Gastroesophageal sphincter (tissue), 4 donors: ENCODE results near the gene HLA-DOB. TPM values are rescaled to one million over a fixed set of nuclear protein-coding genes. Genes with fewer than 3 reads are reported as not detected.

Experiments used
- ATAC-seq: fragments of 150-250 bp; one replicate; pipeline ENCODE4 v1.9.1; 2016; ENCODE audit warnings: mild to moderate bottlenecking, moderate library complexity
- H3K27ac ChIP-seq, 4 donors: fragments of 200-600 bp; sonication (generic) in 3 of 4; 1 replicate in 3 of 4; 2 replicates in 1 of 4; pipeline ENCODE4 v1.5.1; 2016 to 2019
- H3K27me3 ChIP-seq: fragments of 200-600 bp; sonication (generic); one replicate; pipeline ENCODE4 v1.5.1; 2019
- H3K36me3 ChIP-seq, 2 donors: fragments of 200-600 bp; sonication (generic); one replicate each; pipeline ENCODE4 v1.5.1; 2019; ENCODE audit warnings: control low read depth in 1 of 2
- H3K4me1 ChIP-seq, 3 donors: fragments of 200-600 bp; sonication (generic); 1 replicate in 2 of 3; 2 replicates in 1 of 3; pipeline ENCODE4 v1.5.1; 2016 to 2019; ENCODE audit warnings: control low read depth in 2 of 3
- H3K4me3 ChIP-seq, 2 donors: fragments of 200-600 bp; sonication (generic); one replicate each; pipeline ENCODE4 v1.5.1; 2019; ENCODE audit warnings: mild to moderate bottlenecking in 1 of 2, moderate library complexity in 1 of 2
- H3K9me3 ChIP-seq, 3 donors: fragments of 200-600 bp; sonication (generic); one replicate each; pipeline ENCODE4 v1.5.1; 2017 to 2019; ENCODE audit warnings: control low read depth in 2 of 3
- EP300 ChIP-seq: sonication (generic); formaldehyde crosslinking; IDR thresholded peaks from one replicate; pipeline ENCODE4 v1.6.1; 2017; ENCODE audit warnings: antibody characterized with exemption, mild to moderate bottlenecking
- POLR2A ChIP-seq, 2 donors: fragments of 450-650 bp; IDR thresholded peaks; one replicate each; pipeline ENCODE4 v1.6.1; 2017; ENCODE audit warnings: antibody characterized with exemption in 2 of 2, mild to moderate bottlenecking in 2 of 2, moderate library complexity in 1 of 2
- POLR2AphosphoS5 ChIP-seq: sonication (generic); formaldehyde crosslinking; IDR thresholded peaks from one replicate; pipeline ENCODE4 v1.6.1; 2017; ENCODE audit warnings: antibody characterized with exemption
- WGBS, 2 donors: methylation state at CpG; one replicate each; pipeline ENCODE4 v1.1.5; 2018; ENCODE audit warnings: low coverage in 1 of 2; 5-methylcytosine and 5-hydroxymethylcytosine counted together
- total RNA-seq, 4 donors: library from RNA; depleted of rRNA; stranded (reverse); fragments of >200 nt; gene quantifications; one replicate each; pipeline ENCODE4 v1.1.0, GENCODE V29; 2016
- TF ChIP-seq, protein P1 (sequence below), 4 experiments: fragments of 200-600 bp in 2 of 4; fragments of 450-650 bp in 2 of 4; sonication (generic) in 1 of 4; IDR thresholded peaks; one replicate each; pipeline ENCODE4 v1.5.1; 2017 to 2019; ENCODE audit warnings: antibody characterized with exemption in 4 of 4, mild to moderate bottlenecking in 2 of 4, moderate library complexity in 2 of 4

Gene HLA-DOB
- total RNA-seq, 4 donors from 2014 or later, result 0.37 to 0.40 TPM; not detected in 2

DNA sequence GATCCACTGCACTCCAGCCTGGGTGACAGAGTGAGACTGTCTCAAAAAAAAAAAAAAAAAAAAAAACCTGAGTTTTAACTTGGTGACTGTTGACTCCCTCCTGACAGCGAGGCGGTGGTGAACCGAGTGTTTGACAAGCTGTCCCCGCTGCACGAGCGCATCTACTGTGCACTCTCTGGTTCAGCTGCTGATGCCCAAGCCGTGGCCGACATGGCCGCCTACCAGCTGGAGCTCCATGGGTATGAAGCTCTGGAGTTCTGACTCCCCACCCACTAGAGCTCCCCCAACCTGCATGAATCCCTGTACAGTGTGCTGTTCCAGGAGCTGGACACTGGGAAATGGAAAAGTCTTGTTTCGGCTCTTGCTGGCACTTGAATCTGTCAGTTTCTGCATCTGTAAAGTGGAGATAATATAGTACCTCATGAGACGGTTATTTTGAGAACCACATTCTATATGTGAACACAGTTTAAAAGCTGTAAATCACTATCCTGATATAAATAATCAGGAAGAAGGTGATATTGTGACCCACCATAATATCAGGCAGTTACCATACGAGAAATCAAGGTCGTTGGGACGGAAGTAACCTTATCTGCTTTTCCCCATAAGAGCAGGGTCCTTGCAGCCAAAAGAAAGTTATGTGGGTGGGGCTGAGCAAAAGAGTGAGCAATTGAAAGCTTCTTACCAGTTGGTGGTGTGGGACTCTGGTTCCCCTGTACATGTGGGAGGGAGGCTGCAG is 40.5 kb upstream of the HLA-DOB start:
- Histone ChIP-seq H3K27ac (no peak overlapping the region), H3K27me3 (no peaks in the 10 kb centered on the region), H3K4me1 (peaks cover 3 to 22% (median 11%) of the 10 kb centered on the region in 3 donors), H3K36me3 (peaks cover 0 to 34% of the 10 kb centered on the region in 2 donors), H3K4me3 (no peak overlapping the region), H3K9me3 (no peaks in the 10 kb centered on the region)
- ATAC-seq, result no peak
- WGBS, 2 donors, result 84 to 89% methylated on average over 9 to 13 of the region's 14 CpGs
- TF ChIP-seq, protein P1, sequence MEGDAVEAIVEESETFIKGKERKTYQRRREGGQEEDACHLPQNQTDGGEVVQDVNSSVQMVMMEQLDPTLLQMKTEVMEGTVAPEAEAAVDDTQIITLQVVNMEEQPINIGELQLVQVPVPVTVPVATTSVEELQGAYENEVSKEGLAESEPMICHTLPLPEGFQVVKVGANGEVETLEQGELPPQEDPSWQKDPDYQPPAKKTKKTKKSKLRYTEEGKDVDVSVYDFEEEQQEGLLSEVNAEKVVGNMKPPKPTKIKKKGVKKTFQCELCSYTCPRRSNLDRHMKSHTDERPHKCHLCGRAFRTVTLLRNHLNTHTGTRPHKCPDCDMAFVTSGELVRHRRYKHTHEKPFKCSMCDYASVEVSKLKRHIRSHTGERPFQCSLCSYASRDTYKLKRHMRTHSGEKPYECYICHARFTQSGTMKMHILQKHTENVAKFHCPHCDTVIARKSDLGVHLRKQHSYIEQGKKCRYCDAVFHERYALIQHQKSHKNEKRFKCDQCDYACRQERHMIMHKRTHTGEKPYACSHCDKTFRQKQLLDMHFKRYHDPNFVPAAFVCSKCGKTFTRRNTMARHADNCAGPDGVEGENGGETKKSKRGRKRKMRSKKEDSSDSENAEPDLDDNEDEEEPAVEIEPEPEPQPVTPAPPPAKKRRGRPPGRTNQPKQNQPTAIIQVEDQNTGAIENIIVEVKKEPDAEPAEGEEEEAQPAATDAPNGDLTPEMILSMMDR (IDR thresholded peaks at IDR 0.05), result no peak
- TF ChIP-seq EP300, result no peak
- no peak for TF ChIP-seq POLR2AphosphoS5
- no peak for TF ChIP-seq POLR2A (IDR thresholded peaks at IDR 0.05)

DNA sequence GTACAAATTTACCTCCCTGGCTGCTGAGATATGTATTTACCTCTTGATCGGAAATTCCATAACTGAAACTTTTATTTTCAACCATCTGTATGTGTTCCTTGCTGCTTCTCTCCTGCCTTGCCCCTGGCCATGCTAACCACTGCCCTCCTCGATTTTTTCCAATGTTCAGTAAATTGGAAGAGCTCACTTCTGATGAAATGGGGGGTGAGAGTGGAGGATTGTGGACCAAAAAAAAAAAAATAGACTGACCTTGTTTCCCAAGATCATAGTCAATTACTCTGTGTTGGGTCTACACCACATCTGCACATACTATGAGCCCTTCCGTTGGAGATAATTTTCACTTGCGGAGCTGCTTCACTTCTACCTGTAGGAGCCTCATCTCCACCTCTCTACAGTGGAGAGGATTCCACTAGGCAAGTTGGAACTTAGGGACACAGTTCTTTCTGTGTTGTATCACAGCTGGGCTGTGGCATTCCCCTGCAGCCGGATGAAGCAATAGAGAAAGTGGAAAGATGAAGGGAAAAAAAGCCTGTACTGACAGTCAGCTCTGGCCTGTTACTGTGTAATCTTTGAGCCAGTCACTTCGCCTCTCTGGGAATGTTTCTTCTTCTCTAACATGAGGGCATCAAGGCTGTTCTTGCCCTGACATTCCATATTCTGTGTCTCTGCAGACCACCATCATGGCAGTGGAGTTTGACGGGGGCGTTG is 38.8 kb upstream of the HLA-DOB start:
- Histone ChIP-seq H3K27ac (peak overlapping the region in 3 of 4 donors; percentile 97 to 99 (median 98)), H3K9me3 (no peaks in the 10 kb centered on the region), H3K36me3 (peaks cover 0 to 44% of the 10 kb centered on the region in 2 donors), H3K27me3 (no peaks in the 10 kb centered on the region), H3K4me1 (peaks cover 3 to 39% (median 20%) of the 10 kb centered on the region in 3 donors), H3K4me3 (no peak overlapping the region)
- no peak for ATAC-seq
- 81 to 93% methylated on average over 5 to 8 of the region's 8 CpGs for WGBS, 2 donors
- TF ChIP-seq EP300 (no peak), POLR2AphosphoS5 (no peak), POLR2A (IDR thresholded peaks at IDR 0.05) (no peak)

DNA sequence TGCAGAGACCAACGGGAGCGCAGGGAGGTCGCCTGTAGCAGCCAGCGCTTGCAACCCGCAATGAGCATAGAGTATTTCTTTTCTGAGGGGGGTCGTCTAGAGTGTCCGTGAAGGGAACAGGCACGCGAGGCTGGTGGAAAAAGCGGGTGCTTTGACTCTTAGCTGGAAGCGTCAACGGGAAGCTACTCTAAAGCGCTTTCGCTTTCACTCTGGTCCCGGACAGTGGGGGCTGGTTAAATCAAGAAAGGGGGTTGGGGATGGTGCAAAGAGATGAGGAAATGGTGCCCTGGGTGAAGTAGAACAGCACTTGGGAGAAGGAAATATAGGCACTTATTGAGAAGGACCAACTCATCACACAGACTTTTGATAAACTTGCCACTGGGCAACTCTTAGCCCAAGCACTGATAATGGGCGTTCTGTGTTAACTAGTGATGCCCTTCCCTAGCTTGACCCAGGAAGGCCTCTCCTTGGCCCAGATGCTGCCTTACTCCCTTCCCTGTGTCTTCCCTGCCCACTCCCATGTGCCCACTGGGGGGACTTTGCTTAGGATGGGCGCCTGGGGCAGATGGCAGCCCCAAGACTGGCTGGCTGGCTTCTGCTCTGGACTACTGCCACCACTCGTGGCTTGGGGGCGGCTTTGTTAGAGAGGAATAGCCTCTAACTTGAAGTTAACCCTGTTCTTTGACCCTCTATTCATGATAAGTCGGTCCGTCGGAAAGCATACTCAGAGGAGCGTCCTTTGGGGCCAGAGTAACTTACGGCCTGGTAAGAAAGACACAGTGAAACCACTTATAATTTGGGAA is 37.8 kb upstream of the HLA-DOB start:
- Histone ChIP-seq H3K27ac (peak overlapping the region; percentile 91 to 99 (median 98)), H3K4me3 (peak overlapping the region; percentile 83 to 85), H3K9me3 (no peaks in the 10 kb centered on the region), H3K4me1 (peaks cover 3 to 46% (median 20%) of the 10 kb centered on the region in 3 donors), H3K27me3 (no peaks in the 10 kb centered on the region), H3K36me3 (peaks cover 0 to 45% of the 10 kb centered on the region in 2 donors)
- TF ChIP-seq POLR2A (IDR thresholded peaks at IDR 0.05) (no peak), POLR2AphosphoS5 (no peak), EP300 (no peak)
- TF ChIP-seq, protein P1 (IDR thresholded peaks at IDR 0.05), result no peak
- WGBS, 2 donors, result 10% methylated on average over 9 to 11 of the region's 24 CpGs
- ATAC-seq, result peak; percentile 11

DNA sequence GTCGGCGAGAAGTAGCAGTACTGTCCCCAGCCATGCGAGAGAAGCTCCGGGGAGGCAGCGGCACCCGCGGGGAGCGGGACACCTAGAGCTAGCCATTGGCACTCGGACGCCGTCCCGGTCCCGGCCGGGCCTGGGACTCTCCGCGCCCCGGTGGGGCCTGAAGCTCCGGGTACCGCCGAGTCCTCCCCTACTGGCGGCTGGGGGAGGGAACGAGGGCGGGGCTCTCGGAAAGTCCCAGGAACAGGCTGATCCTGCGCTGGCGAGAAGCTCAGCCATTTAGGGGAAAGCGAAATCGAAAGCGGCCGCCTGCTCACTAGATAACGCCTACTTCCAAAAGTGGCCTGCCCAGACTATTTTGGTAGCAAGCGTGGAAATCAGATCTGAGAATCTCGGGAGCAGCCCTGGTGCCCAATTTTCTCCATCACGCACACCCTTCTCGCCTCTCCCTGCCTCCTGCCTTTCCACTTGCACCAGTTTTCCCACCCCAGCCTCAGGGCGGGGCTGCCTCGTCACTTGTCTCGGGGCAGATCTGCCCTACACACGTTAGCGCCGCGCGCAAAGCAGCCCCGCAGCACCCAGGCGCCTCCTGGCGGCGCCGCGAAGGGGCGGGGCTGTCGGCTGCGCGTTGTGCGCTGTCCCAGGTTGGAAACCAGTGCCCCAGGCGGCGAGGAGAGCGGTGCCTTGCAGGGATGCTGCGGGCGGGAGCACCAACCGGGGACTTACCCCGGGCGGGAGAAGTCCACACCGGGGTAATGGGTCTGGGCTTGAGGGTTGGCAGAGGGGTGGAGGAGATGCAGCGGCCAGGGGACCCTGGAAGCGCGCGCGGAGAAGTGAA is 37.0 kb upstream of the HLA-DOB start, which contains the start of the genes PSMB9 and TAP1:
TSS of gene PSMB9 (plus strand) at position 652 of the 835 bp plus-strand sequence. CDS start at position 690, 38 bp downstream.
TSS of gene TAP1 (minus strand) at position 164 of the 835 bp plus-strand sequence. CDS start at position 96, 68 bp downstream.
- Histone ChIP-seq H3K27me3 (no peaks in the 10 kb centered on the region), H3K9me3 (no peaks in the 10 kb centered on the region), H3K4me3 (peak within 1 kb of the TSS; percentile 83 to 85), H3K36me3 (peaks cover 0 to 43% of the 10 kb centered on the region in 2 donors), H3K4me1 (peaks cover 3 to 46% (median 20%) of the 10 kb centered on the region in 3 donors), H3K27ac (peak within 1 kb of the TSS; percentile 91 to 99 (median 98))
- TF ChIP-seq, protein P1 (IDR thresholded peaks at IDR 0.05), result peak; percentile 73 to 92 (median 86)
- TF ChIP-seq POLR2A (IDR thresholded peaks at IDR 0.05), result peak; percentile 90 to 93
- TF ChIP-seq EP300, result no peak
- TF ChIP-seq POLR2AphosphoS5, result peak; percentile 92
- WGBS, 2 donors, result 0% methylated on average over 7 of the region's 68 CpGs; no CpG with 5 or more reads in 1 of the 2 donors
- peak; percentile 95 for ATAC-seq
